Smooth muscle cell (in vitro differentiated cells): ENCODE data around the gene LRRC25. TPM values are rescaled to one million over a fixed set of nuclear protein-coding genes. Genes with fewer than 3 reads are reported as not detected.
A peak's percentile ranks its signal among the peaks of the same experiment; 100 is the strongest.

ENCODE experiments used
- DNase-seq: peaks from one replicate; lab custom pipeline; 2025; ENCODE audit not compliant: unreplicated experiment; lab: John Stamatoyannopoulos, UW
- H2AFZ ChIP-seq: fragments of 200-600 bp; sonication (generic); 2 replicates; pipeline ENCODE4 v1.6.0; 2016; ENCODE audit warnings: antibody characterized with exemption, low read depth, mild to moderate bottlenecking
- H3F3A ChIP-seq: fragments of 200-600 bp; sonication (generic); 2 replicates; pipeline ENCODE4 v1.6.0; 2017; ENCODE audit warnings: antibody characterized with exemption, low read depth
- H3K27ac ChIP-seq: fragments of 200-600 bp; sonication (generic); 2 replicates; pipeline ENCODE4 v1.5.1; 2016; ENCODE audit warnings: low read depth, mild to moderate bottlenecking
- H3K27me3 ChIP-seq: fragments of 200-600 bp; sonication (generic); 2 replicates; pipeline ENCODE4 v1.6.1; 2016; ENCODE audit warnings: low read depth, mild to moderate bottlenecking
- H3K36me3 ChIP-seq: fragments of 200-600 bp; sonication (generic); 2 replicates; pipeline ENCODE4 v1.5.1; 2016; ENCODE audit warnings: low read depth
- H3K4me1 ChIP-seq: fragments of 200-600 bp; sonication (generic); 2 replicates; pipeline ENCODE4 v1.5.1; 2016; ENCODE audit warnings: low read depth
- H3K4me2 ChIP-seq: fragments of 200-600 bp; sonication (generic); 2 replicates; pipeline ENCODE4 v1.6.0; 2016; ENCODE audit warnings: mild to moderate bottlenecking
- H3K4me3 ChIP-seq: fragments of 200-600 bp; sonication (generic); 2 replicates; pipeline ENCODE4 v1.5.1; 2016; ENCODE audit warnings: mild to moderate bottlenecking
- H3K79me2 ChIP-seq: fragments of 200-600 bp; sonication (generic); 2 replicates; pipeline ENCODE4 v1.6.0; 2016; ENCODE audit warnings: low read depth, mild to moderate bottlenecking
- H3K9ac ChIP-seq: fragments of 200-600 bp; sonication (generic); 2 replicates; pipeline ENCODE4 v1.6.0; 2016; ENCODE audit warnings: low read depth
- H3K9me3 ChIP-seq: fragments of 200-600 bp; sonication (generic); replicated peaks from 2 replicates; pipeline ENCODE4 v1.5.1; 2016; ENCODE audit warnings: low read depth
- H4K20me1 ChIP-seq: fragments of 200-600 bp; sonication (generic); 2 replicates; pipeline ENCODE4 v1.6.0; 2016; ENCODE audit warnings: low read depth
- CTCF ChIP-seq: fragments of 200-600 bp; sonication (generic); IDR thresholded peaks from 2 replicates; pipeline ENCODE4 v1.5.1; 2017; ENCODE audit warnings: borderline replicate concordance, mild to moderate bottlenecking, antibody characterized with exemption; ENCODE audit not compliant: insufficient read depth, poor library complexity, severe bottlenecking
- WGBS: methylation state at CpG from one replicate; pipeline ENCODE4 v1.1.7; 2016; ENCODE audit warnings: low lambda C conversion rate; 5-methylcytosine and 5-hydroxymethylcytosine counted together
- polyA plus RNA-seq: library from polyadenylated mRNA; unstranded; fragments of >200 nt; fragmentation: Nextera tagmentation; extraction: Ambion mirVana; gene quantifications from 2 replicates; pipeline ENCODE4 v1.2.1, GENCODE V29; 2016
- total RNA-seq: library from RNA; depleted of rRNA; stranded (reverse); fragments of >200 nt; gene quantifications from 2 replicates; pipeline ENCODE4 v1.2.3, GENCODE V29; 2014

LRRC25 gene
- total and polyA plus RNA-seq, 2 experiments from 2014 or later, result 0.34 TPM; not detected in 1

- no peaks in the 10 kb centered on the region for H3K27me3 ChIP-seq
- peak overlapping the region; percentile 71 for H3K4me2 ChIP-seq
- DNase-seq, result peak; percentile 43
- H3K9me3 ChIP-seq, result no peaks in the 10 kb centered on the region
- no peaks in the 10 kb centered on the region for H3K36me3 ChIP-seq
- H3K4me3 ChIP-seq, result peak overlapping the region; percentile 32
- H3K9ac ChIP-seq, result no peak overlapping the region
- H3K27ac ChIP-seq, result no peak overlapping the region
- H3F3A ChIP-seq, result peaks cover 15% of the 10 kb centered on the region
- peaks cover 2% of the 10 kb centered on the region for H3K79me2 ChIP-seq
- H3K4me1 ChIP-seq, result peaks cover 3% of the 10 kb centered on the region
- H4K20me1 ChIP-seq, result no peaks in the 10 kb centered on the region
- H2AFZ ChIP-seq, result no peak overlapping the region
- 24% methylated on average over 86 of the region's 86 CpGs for WGBS
- peak; percentile 99 for TF ChIP-seq CTCF
Observed at GRCh38 chr19:18388100-18388959, 9.1 kb downstream of the LRRC25 start.

GRCh38 chr19:18386543-18387271 lies 10.7 kb downstream of the LRRC25 start:
- Histone ChIP-seq H3K4me1 (peaks cover 7% of the 10 kb centered on the region), H2AFZ (no peak overlapping the region), H3F3A (peaks cover 15% of the 10 kb centered on the region), H3K9me3 (no peaks in the 10 kb centered on the region), H4K20me1 (no peaks in the 10 kb centered on the region), H3K27ac (peak overlapping the region; percentile 15), H3K79me2 (peaks cover 2% of the 10 kb centered on the region), H3K9ac (no peak overlapping the region), H3K4me2 (peak overlapping the region; percentile 78), H3K4me3 (peak overlapping the region; percentile 44), H3K27me3 (no peaks in the 10 kb centered on the region), H3K36me3 (no peaks in the 10 kb centered on the region)
- DNase-seq, result no peak
- no peak for TF ChIP-seq CTCF
- WGBS, result 87% methylated on average over 14 of the region's 14 CpGs

GRCh38 chr19:18385675-18386542 lies 11.5 kb downstream of the LRRC25 start, which contains the start of gene GDF15:
GDF15 (plus strand) TSS chr19:18386158; CDS start chr19:18386190, 32 bp downstream.
- 66% methylated on average over 21 of the region's 33 CpGs for WGBS
- H3K4me3 ChIP-seq, result peak within 1 kb of the TSS; percentile 44
- no peak within 1 kb of the TSS for H2AFZ ChIP-seq
- H3K4me2 ChIP-seq, result peak within 1 kb of the TSS; percentile 78
- H3K79me2 ChIP-seq, result peaks cover 2% of the 10 kb centered on the region
- H3K4me1 ChIP-seq, result peaks cover 7% of the 10 kb centered on the region
- DNase-seq, result peak; percentile 12
- peak; percentile 44 for TF ChIP-seq CTCF
- H3K9me3 ChIP-seq, result no peaks in the 10 kb centered on the region
- H3K27me3 ChIP-seq, result no peaks in the 10 kb centered on the region
- H3K36me3 ChIP-seq, result no peaks in the 10 kb centered on the region
- H4K20me1 ChIP-seq, result no peaks in the 10 kb centered on the region
- H3K9ac ChIP-seq, result no peak within 1 kb of the TSS
- peak within 1 kb of the TSS; percentile 15 for H3K27ac ChIP-seq
- peaks cover 15% of the 10 kb centered on the region for H3F3A ChIP-seq
